Astrocyte (in vitro differentiated cells and primary cell): ENCODE results near the gene ZNF558. TPM values are rescaled to one million over a fixed set of nuclear protein-coding genes. Genes with fewer than 3 reads are reported as not detected.
A peak's percentile ranks its signal among the peaks of the same experiment; 100 is the strongest.

Source experiments
- DNase-seq: peaks from one replicate; pipeline ENCODE4 v3.0.0-alpha.2; 2010; ENCODE audit warnings: low read depth
- FAIRE-seq: peaks from 2 replicates; lab custom pipeline; 2011; peaks lifted over from hg19 to GRCh38; lab: Jason Lieb, UNC
- H2AFZ ChIP-seq: 2 replicates; pipeline ENCODE4 v1.6.0; 2012; ENCODE audit warnings: low read depth, low read length, inconsistent platforms
- H3K27ac ChIP-seq: 2 replicates; pipeline ENCODE4 v1.5.1; 2011; ENCODE audit warnings: low read depth, low read length, inconsistent platforms
- H3K27me3 ChIP-seq: 2 replicates; pipeline ENCODE4 v1.6.0; 2011; ENCODE audit warnings: low read length, inconsistent platforms; ENCODE audit not compliant: insufficient read depth
- H3K36me3 ChIP-seq: 2 replicates; pipeline ENCODE4 v1.5.1; 2011; ENCODE audit warnings: low read length, inconsistent platforms; ENCODE audit not compliant: insufficient read depth
- H3K4me1 ChIP-seq: 2 replicates; pipeline ENCODE4 v1.5.1; 2011; ENCODE audit warnings: low read length, inconsistent platforms; ENCODE audit not compliant: insufficient read depth
- H3K4me2 ChIP-seq: 2 replicates; pipeline ENCODE4 v1.6.0; 2012; ENCODE audit warnings: low read length, inconsistent platforms
- H3K4me3 ChIP-seq: 2 replicates; pipeline ENCODE4 v1.5.1; 2011; ENCODE audit warnings: low read depth, mild to moderate bottlenecking, low read length, inconsistent platforms; ENCODE audit not compliant: insufficient read depth
- H3K79me2 ChIP-seq: 2 replicates; pipeline ENCODE4 v1.6.0; 2012; ENCODE audit warnings: mild to moderate bottlenecking, low read length, inconsistent platforms; ENCODE audit not compliant: insufficient read depth
- H3K9ac ChIP-seq: 2 replicates; pipeline ENCODE4 v1.6.0; 2012; ENCODE audit warnings: mild to moderate bottlenecking, low read length, inconsistent platforms
- H3K9me3 ChIP-seq: 2 replicates; pipeline ENCODE4 v1.5.1; 2012; ENCODE audit warnings: low read depth, mild to moderate bottlenecking, low read length, inconsistent platforms; ENCODE audit not compliant: insufficient read depth
- H4K20me1 ChIP-seq: 2 replicates; pipeline ENCODE4 v1.6.0; 2012; ENCODE audit warnings: low read length, inconsistent platforms; ENCODE audit not compliant: insufficient read depth
- H3K27ac Mint-ChIP-seq: one replicate; pipeline ENCODE4 v1.8.0; 2021; ENCODE audit warnings: mild to moderate bottlenecking, mixed read lengths; ENCODE audit not compliant: unreplicated experiment
- H3K27me3 Mint-ChIP-seq: one replicate; pipeline ENCODE4 v1.8.0; 2021; ENCODE audit warnings: low read depth, mixed read lengths; ENCODE audit not compliant: unreplicated experiment
- H3K36me3 Mint-ChIP-seq: one replicate; pipeline ENCODE4 v1.8.0; 2021; ENCODE audit warnings: low read depth, mixed read lengths; ENCODE audit not compliant: unreplicated experiment
- H3K4me1 Mint-ChIP-seq: one replicate; pipeline ENCODE4 v1.8.0; 2021; ENCODE audit warnings: low read depth, mixed read lengths; ENCODE audit not compliant: unreplicated experiment
- H3K4me3 Mint-ChIP-seq: one replicate; pipeline ENCODE4 v1.8.0; 2021; ENCODE audit warnings: mild to moderate bottlenecking, moderate library complexity, mixed read lengths; ENCODE audit not compliant: unreplicated experiment
- H3K9me3 Mint-ChIP-seq: one replicate; pipeline ENCODE4 v1.8.0; 2021; ENCODE audit warnings: mild to moderate bottlenecking, mixed read lengths; ENCODE audit not compliant: unreplicated experiment
- CTCF ChIP-seq: IDR thresholded peaks from 2 replicates; pipeline ENCODE4 v1.5.1; 2011; ENCODE audit warnings: low read depth, mild to moderate bottlenecking, inconsistent platforms, low read length, moderate library complexity; ENCODE audit not compliant: insufficient read depth
- EZH2 ChIP-seq: IDR thresholded peaks from 2 replicates; pipeline ENCODE4 v1.6.1; 2012; ENCODE audit warnings: mild to moderate bottlenecking, low read length, inconsistent platforms; ENCODE audit not compliant: insufficient read depth
- total RNA-seq: library from RNA; stranded (reverse); gene quantifications from 2 replicates; pipeline ENCODE4 v1.2.1, GENCODE V29; 2021

ZNF558 gene
- total RNA-seq, 1 donor from 2014 or later: not detected

DNA sequence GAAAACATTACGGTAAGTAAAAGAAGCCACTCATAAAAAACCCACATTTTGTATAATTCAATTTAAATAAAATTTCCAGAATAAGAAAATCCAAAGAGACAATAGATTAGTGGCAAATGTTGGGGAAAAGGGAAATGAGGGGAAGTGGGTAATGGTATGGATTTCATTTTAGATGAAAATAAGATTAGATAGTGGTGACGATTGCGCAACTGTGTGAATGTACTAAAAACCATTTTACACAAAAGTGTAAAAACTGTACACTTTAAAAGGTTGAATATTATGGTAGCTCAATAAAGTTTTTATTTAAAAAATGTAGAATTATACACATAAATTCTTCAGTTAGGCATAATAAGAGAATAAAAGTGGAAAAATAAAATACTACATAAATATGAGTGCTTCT lies 3.8 kb upstream of the ZNF558 start:
- H3K36me3 ChIP-seq: no peaks in the 10 kb centered on the region
- no peak for FAIRE-seq
- H3K4me2 ChIP-seq: no peak overlapping the region
- Mint-ChIP-seq H3K4me3 (no peak overlapping the region), H3K27me3 (no peaks in the 10 kb centered on the region), H3K36me3 (no peaks in the 10 kb centered on the region), H3K4me1 (no peaks in the 10 kb centered on the region), H3K9me3 (peaks cover 23% of the 10 kb centered on the region), H3K27ac (no peak overlapping the region)
- no peaks in the 10 kb centered on the region for H3K27me3 ChIP-seq
- H2AFZ ChIP-seq: no peak overlapping the region
- no peak overlapping the region for H3K27ac ChIP-seq
- H3K9ac ChIP-seq: no peak overlapping the region
- H3K79me2 ChIP-seq: no peaks in the 10 kb centered on the region
- no peaks in the 10 kb centered on the region for H3K9me3 ChIP-seq
- no peak for DNase-seq
- TF ChIP-seq EZH2 (no peak), CTCF (no peak)
- H4K20me1 ChIP-seq: no peaks in the 10 kb centered on the region
- no peak overlapping the region for H3K4me3 ChIP-seq
- no peaks in the 10 kb centered on the region for H3K4me1 ChIP-seq

- H3K9me3 ChIP-seq: no peaks in the 10 kb centered on the region
- no peak overlapping the region for H3K4me3 ChIP-seq
- H3K4me1 ChIP-seq: no peaks in the 10 kb centered on the region
- H3K79me2 ChIP-seq: no peaks in the 10 kb centered on the region
- no peak for TF ChIP-seq EZH2
- TF ChIP-seq CTCF: no peak
- DNase-seq (no peak), FAIRE-seq (no peak)
- Mint-ChIP-seq H3K4me3 (no peak overlapping the region), H3K4me1 (no peaks in the 10 kb centered on the region), H3K9me3 (peaks cover 23% of the 10 kb centered on the region), H3K27ac (no peak overlapping the region), H3K27me3 (no peaks in the 10 kb centered on the region), H3K36me3 (no peaks in the 10 kb centered on the region)
- H3K4me2 ChIP-seq: no peak overlapping the region
- H3K27me3 ChIP-seq: no peaks in the 10 kb centered on the region
- no peak overlapping the region for H3K27ac ChIP-seq
- no peak overlapping the region for H2AFZ ChIP-seq
- no peak overlapping the region for H3K9ac ChIP-seq
- H4K20me1 ChIP-seq: no peaks in the 10 kb centered on the region
- H3K36me3 ChIP-seq: no peaks in the 10 kb centered on the region
Measured at GRCh38 chr19:8835446-8835845, 3.3 kb upstream of the ZNF558 start.

- no peaks in the 10 kb centered on the region for H3K4me1 Mint-ChIP-seq
- H3K9me3 Mint-ChIP-seq: peaks cover 30% of the 10 kb centered on the region
- no peak overlapping the region for H3K4me3 Mint-ChIP-seq
- peak overlapping the region; percentile 91 for H2AFZ ChIP-seq
- no peaks in the 10 kb centered on the region for H3K27me3 ChIP-seq
- no peaks in the 10 kb centered on the region for H3K9me3 ChIP-seq
- H3K4me3 ChIP-seq: peak overlapping the region; percentile 77
- TF ChIP-seq EZH2 (no peak), CTCF (no peak)
- no peak overlapping the region for H3K27ac Mint-ChIP-seq
- H3K36me3 ChIP-seq: no peaks in the 10 kb centered on the region
- H3K9ac ChIP-seq: peak overlapping the region; percentile 89
- peak overlapping the region; percentile 72 for H3K27ac ChIP-seq
- peak overlapping the region; percentile 89 for H3K4me2 ChIP-seq
- H3K4me1 ChIP-seq: no peaks in the 10 kb centered on the region
- FAIRE-seq: no peak
- no peaks in the 10 kb centered on the region for H3K79me2 ChIP-seq
- H3K27me3 Mint-ChIP-seq: no peaks in the 10 kb centered on the region
- no peaks in the 10 kb centered on the region for H4K20me1 ChIP-seq
- no peaks in the 10 kb centered on the region for H3K36me3 Mint-ChIP-seq
- DNase-seq: no peak
Measured at GRCh38 chr19:8831832-8832131, 322 bp downstream of the ZNF558 start.
